ENCODE results near the gene FBXL16. TPM values are rescaled to one million over a fixed set of nuclear protein-coding genes. Genes with fewer than 3 reads are reported as not detected.

FBXL16 gene
- polyA plus RNA-seq, 2 of the 4 experiments (the other 2 are of a cell fraction) = 0.53 to 1.2 TPM

DNA sequence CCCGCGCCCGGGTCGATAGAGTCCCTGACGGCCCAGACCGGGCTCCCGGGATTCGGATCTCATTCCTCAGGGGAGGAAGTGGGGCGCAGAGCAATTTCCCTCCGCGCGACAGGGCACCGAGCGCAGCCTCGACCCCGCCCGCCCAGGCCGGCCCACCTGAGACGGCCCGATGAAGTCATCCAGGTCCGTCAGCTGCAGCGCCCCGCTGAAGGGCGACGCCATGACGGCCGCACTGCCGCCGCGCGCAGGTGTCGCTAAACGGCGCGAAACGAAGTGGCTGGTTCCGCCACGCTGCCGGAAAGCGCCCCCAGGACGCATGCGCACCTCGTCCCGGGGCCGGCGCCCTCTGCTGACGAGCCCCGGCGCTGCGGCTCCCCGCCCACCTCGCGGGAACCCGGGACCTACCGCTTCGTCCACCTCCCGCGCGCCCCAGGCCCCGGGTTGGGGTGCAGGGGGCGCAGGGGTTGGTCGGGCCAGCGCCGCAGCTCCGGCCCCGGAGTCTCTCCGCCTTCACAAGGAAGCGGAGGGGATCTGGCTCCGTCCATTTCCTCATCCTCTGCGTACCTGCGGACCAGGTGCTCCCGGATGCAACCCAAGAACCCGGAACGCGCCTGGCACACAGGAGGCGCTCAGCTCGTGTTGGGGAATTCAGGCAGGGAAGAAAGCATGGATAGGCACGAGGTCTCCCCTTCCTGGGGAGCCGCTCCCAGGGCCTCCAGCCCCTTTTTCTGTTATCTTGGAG lies 35.3 kb upstream of the FBXL16 start, which contains the start of gene CIAO3 (continued):
- no peak for TF ChIP-seq PBX3 (IDR thresholded peaks at IDR 0.05)
- TF ChIP-seq EP300 (IDR thresholded peaks at IDR 0.05) = no peak
- peak; percentile 55 to 92; a peak in 4 of 5 replicates for TF ChIP-seq JUN (IDR thresholded peaks at IDR 0.05)
- no peak for TF ChIP-seq TFCP2L1 (CRISPR knock-in tag; IDR thresholded peaks at IDR 0.05)
- no peak for TF ChIP-seq MAZ (IDR thresholded peaks at IDR 0.05; ENCODE audit: borderline replicate concordance, low read depth, low read length)
- no peak for TF ChIP-seq CBX2 (IDR thresholded peaks at IDR 0.05; ENCODE audit: borderline replicate concordance, low read depth)
- no peak for TF ChIP-seq RCOR1 (IDR thresholded peaks at IDR 0.05; ENCODE audit: low read depth, low read length)
- no peak for TF ChIP-seq USF2 (IDR thresholded peaks at IDR 0.05)
- TF ChIP-seq CHD2 (IDR thresholded peaks at IDR 0.05; ENCODE audit: low read length, partially characterized antibody) = peak; percentile 33
- peak; percentile 68; the same call in 1 of the 2 replicates for TF ChIP-seq E2F6 (IDR thresholded peaks at IDR 0.05; ENCODE audit: borderline replicate concordance, low read depth)
- TF ChIP-seq RARB (CRISPR knock-in tag; IDR thresholded peaks at IDR 0.05) = no peak
- TF ChIP-seq, protein P1, sequence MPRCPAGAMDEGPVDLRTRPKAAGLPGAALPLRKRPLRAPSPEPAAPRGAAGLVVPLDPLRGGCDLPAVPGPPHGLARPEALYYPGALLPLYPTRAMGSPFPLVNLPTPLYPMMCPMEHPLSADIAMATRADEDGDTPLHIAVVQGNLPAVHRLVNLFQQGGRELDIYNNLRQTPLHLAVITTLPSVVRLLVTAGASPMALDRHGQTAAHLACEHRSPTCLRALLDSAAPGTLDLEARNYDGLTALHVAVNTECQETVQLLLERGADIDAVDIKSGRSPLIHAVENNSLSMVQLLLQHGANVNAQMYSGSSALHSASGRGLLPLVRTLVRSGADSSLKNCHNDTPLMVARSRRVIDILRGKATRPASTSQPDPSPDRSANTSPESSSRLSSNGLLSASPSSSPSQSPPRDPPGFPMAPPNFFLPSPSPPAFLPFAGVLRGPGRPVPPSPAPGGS (IDR thresholded peaks at IDR 0.05) = 0 out of 3 replicates have a peak, but pooled peaks have one; percentile 55
- TF ChIP-seq POLR2AphosphoS2 (conservative IDR thresholded peaks at IDR 0.05; ENCODE audit: low read length) = no peak
- TF ChIP-seq REST (IDR thresholded peaks at IDR 0.05) = 0 out of 2 replicates have a peak, but pooled peaks have one; percentile 22
- no peak for TF ChIP-seq HDAC2 (IDR thresholded peaks at IDR 0.05)
- no peak for TF ChIP-seq NR3C1 (IDR thresholded peaks at IDR 0.05)
- no peak for TF ChIP-seq TP53 (CRISPR knock-in tag; IDR thresholded peaks at IDR 0.05)
- no peak for TF ChIP-seq FOXS1 (CRISPR knock-in tag; IDR thresholded peaks at IDR 0.05)
- TF ChIP-seq HOXB13 (CRISPR knock-in tag; IDR thresholded peaks at IDR 0.05; ENCODE audit: low read depth) = no peak
- TF ChIP-seq, protein P2, sequence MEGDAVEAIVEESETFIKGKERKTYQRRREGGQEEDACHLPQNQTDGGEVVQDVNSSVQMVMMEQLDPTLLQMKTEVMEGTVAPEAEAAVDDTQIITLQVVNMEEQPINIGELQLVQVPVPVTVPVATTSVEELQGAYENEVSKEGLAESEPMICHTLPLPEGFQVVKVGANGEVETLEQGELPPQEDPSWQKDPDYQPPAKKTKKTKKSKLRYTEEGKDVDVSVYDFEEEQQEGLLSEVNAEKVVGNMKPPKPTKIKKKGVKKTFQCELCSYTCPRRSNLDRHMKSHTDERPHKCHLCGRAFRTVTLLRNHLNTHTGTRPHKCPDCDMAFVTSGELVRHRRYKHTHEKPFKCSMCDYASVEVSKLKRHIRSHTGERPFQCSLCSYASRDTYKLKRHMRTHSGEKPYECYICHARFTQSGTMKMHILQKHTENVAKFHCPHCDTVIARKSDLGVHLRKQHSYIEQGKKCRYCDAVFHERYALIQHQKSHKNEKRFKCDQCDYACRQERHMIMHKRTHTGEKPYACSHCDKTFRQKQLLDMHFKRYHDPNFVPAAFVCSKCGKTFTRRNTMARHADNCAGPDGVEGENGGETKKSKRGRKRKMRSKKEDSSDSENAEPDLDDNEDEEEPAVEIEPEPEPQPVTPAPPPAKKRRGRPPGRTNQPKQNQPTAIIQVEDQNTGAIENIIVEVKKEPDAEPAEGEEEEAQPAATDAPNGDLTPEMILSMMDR (IDR thresholded peaks at IDR 0.05) = peak; percentile 93
- TF ChIP-seq, protein P3, sequence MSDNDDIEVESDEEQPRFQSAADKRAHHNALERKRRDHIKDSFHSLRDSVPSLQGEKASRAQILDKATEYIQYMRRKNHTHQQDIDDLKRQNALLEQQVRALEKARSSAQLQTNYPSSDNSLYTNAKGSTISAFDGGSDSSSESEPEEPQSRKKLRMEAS (IDR thresholded peaks at IDR 0.05) = peak; percentile 82
- TF ChIP-seq MYC (IDR thresholded peaks at IDR 0.05; ENCODE audit: borderline replicate concordance, low read length) = no peak; the same call in 1 of the 2 replicates
- 0 out of 2 replicates have a peak, but pooled peaks have one; percentile 37 for TF ChIP-seq RFX5 (IDR thresholded peaks at IDR 0.05)
- peak; percentile 72 for TF ChIP-seq POLR2A (IDR thresholded peaks at IDR 0.05; ENCODE audit: low read length)
- TF ChIP-seq PHF8 (IDR thresholded peaks at IDR 0.05; ENCODE audit: borderline replicate concordance, low read depth) = peak; percentile 86
- TF ChIP-seq KDM5A (IDR thresholded peaks at IDR 0.05) = peak; percentile 71
- no peak for TF ChIP-seq ESRRA (IDR thresholded peaks at IDR 0.05; ENCODE audit: borderline replicate concordance, low read length)
- TF ChIP-seq SMC3 (IDR thresholded peaks at IDR 0.05) = peak; percentile 63; the same call in 2 of the 3 replicates
- TF ChIP-seq ATOH8 (CRISPR knock-in tag; IDR thresholded peaks at IDR 0.05; ENCODE audit: low read depth) = no peak
- no peak for TF ChIP-seq JUNB (IDR thresholded peaks at IDR 0.05)

Data from A549 (cell line).